Measurements from ENCODE around the gene ZNF697. TPM values are rescaled to one million over a fixed set of nuclear protein-coding genes. Genes with fewer than 3 reads are reported as not detected.
A peak's percentile ranks its signal among the peaks of the same experiment; 100 is the strongest.

The ZNF697 gene
- total and polyA plus RNA-seq, 9 of the 15 experiments (the other 6 are each of a cell fraction or from before 2014, with no cell fraction given): 2.1 to 13.6 (median 8.3) TPM

DNA sequence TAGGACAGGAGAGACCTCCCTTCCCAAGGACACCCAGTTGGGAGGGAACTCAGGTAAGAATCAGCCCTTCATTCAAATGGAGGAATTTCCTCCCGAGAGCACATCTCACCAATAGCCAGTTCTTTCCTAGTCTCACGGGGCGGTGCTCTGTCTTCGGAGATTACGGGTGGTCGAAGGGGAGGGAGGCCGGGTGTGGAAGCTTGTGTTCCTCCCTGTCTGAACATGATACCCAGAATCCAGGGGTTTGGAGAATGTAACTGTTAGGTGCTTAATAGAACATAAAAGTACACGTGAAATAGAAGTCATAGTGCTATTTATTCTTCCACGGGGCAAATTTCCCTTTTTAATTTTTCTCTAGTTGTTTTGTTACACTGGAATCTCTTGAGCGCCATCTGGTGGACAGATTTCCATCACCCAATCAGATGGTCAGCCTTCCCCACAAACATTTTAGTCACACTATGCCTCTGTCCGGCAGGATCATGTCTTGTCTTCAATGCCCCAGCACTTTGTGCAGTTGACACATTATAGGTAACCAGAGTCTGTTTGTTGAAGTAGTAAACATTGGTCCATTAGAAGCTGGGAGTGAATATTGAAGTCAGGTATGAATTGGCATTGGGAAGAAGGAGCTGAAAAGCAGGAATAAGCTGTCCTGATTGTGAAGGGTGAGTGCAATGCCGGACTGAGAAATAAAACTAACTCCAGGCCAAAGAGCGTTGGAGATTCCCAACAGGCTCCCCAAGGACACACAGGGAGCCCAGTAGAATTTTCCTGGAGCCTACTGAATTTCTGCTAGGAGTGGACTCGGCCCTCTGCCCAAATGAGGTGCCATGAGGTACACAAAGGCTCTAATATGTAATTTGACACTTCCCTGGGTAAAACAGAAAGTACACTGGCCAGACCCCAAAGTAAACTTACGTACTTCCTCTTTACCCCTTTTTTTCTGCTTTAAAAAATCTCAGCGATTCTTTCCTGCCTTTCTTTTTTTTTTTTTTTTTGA lies 27.6 kb upstream of the ZNF697 start (continued):
- TF ChIP-seq, protein P1, sequence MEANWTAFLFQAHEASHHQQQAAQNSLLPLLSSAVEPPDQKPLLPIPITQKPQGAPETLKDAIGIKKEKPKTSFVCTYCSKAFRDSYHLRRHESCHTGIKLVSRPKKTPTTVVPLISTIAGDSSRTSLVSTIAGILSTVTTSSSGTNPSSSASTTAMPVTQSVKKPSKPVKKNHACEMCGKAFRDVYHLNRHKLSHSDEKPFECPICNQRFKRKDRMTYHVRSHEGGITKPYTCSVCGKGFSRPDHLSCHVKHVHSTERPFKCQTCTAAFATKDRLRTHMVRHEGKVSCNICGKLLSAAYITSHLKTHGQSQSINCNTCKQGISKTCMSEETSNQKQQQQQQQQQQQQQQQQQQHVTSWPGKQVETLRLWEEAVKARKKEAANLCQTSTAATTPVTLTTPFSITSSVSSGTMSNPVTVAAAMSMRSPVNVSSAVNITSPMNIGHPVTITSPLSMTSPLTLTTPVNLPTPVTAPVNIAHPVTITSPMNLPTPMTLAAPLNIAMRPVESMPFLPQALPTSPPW (CRISPR knock-in tag; IDR thresholded peaks at IDR 0.05): peak; percentile 18; the same call in 1 of the 2 replicates
- TF ChIP-seq ELF4 (CRISPR knock-in tag; IDR thresholded peaks at IDR 0.05) (no peak), POLR2G (IDR thresholded peaks at IDR 0.05; ENCODE audit: low read depth, low read length) (no peak), CREM (IDR thresholded peaks at IDR 0.05; ENCODE audit: low read depth) (0 out of 2 replicates have a peak, but pooled peaks have one; percentile 14), ZFX (CRISPR knock-in tag; IDR thresholded peaks at IDR 0.05) (no peak), ZKSCAN1 (IDR thresholded peaks at IDR 0.05; ENCODE audit: low read depth, low read length) (peak; percentile 80; the same call in 1 of the 2 replicates), POLR2AphosphoS5 (IDR thresholded peaks at IDR 0.05; ENCODE audit: control insufficient read depth, insufficient read depth, low read depth, low read length) (no peak), STAT5A (IDR thresholded peaks at IDR 0.05; ENCODE audit: borderline replicate concordance, low read length) (no peak), ZBTB7A (IDR thresholded peaks at IDR 0.05; ENCODE audit: borderline replicate concordance, control insufficient read depth, low read depth, low read length) (0 out of 2 replicates have a peak, but pooled peaks have one; percentile 26), RBM15 (IDR thresholded peaks at IDR 0.05; ENCODE audit: insufficient read depth, low read length) (no peak), NR2F6 (CRISPR knock-in tag; IDR thresholded peaks at IDR 0.05) (no peak), HNRNPLL (IDR thresholded peaks at IDR 0.05; ENCODE audit: low read depth, low read length, poor library complexity, severe bottlenecking) (peak; percentile 46), ZBTB8A (IDR thresholded peaks at IDR 0.05; ENCODE audit: partially characterized antibody) (no peak), JUND (IDR thresholded peaks at IDR 0.05; ENCODE audit: borderline replicate concordance, low read depth, low read length) (peak; percentile 42; the same call in 1 of the 2 replicates), JUND (tag; IDR thresholded peaks at IDR 0.05; ENCODE audit: borderline replicate concordance, low read depth, low read length) (no peak; the same call in 2 of the 3 replicates)
- TF ChIP-seq, protein P2, sequence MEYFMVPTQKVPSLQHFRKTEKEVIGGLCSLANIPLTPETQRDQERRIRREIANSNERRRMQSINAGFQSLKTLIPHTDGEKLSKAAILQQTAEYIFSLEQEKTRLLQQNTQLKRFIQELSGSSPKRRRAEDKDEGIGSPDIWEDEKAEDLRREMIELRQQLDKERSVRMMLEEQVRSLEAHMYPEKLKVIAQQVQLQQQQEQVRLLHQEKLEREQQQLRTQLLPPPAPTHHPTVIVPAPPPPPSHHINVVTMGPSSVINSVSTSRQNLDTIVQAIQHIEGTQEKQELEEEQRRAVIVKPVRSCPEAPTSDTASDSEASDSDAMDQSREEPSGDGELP (CRISPR knock-in tag; IDR thresholded peaks at IDR 0.05; ENCODE audit: borderline replicate concordance): no peak; the same call in 1 of the 2 replicates
- TF ChIP-seq, protein P3, sequence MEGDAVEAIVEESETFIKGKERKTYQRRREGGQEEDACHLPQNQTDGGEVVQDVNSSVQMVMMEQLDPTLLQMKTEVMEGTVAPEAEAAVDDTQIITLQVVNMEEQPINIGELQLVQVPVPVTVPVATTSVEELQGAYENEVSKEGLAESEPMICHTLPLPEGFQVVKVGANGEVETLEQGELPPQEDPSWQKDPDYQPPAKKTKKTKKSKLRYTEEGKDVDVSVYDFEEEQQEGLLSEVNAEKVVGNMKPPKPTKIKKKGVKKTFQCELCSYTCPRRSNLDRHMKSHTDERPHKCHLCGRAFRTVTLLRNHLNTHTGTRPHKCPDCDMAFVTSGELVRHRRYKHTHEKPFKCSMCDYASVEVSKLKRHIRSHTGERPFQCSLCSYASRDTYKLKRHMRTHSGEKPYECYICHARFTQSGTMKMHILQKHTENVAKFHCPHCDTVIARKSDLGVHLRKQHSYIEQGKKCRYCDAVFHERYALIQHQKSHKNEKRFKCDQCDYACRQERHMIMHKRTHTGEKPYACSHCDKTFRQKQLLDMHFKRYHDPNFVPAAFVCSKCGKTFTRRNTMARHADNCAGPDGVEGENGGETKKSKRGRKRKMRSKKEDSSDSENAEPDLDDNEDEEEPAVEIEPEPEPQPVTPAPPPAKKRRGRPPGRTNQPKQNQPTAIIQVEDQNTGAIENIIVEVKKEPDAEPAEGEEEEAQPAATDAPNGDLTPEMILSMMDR (IDR thresholded peaks at IDR 0.05 in 2 of 3, conservative IDR thresholded peaks at IDR 0.05 in 1 of 3; ENCODE audit: insufficient read depth in 2 of 3, low read depth in 1 of 3, low read length in 3 of 3): peak; percentile 80 to 96 (median 90)
